Measurements from ENCODE around the gene ERMP1. TPM values are rescaled to one million over a fixed set of nuclear protein-coding genes. Genes with fewer than 3 reads are reported as not detected.

ERMP1 gene
- total RNA-seq, 1 donor from 2014 or later, result 10.2 TPM

- Histone ChIP-seq H3K4me3 (ENCODE audit: low read depth, low read length) (no peak overlapping the region), H3K27me3 (ENCODE audit: control insufficient read depth, insufficient read depth, low read length) (no peaks in the 10 kb centered on the region), H3K36me3 (ENCODE audit: control insufficient read depth, insufficient read depth, low read length) (no peaks in the 10 kb centered on the region)
- no peak for DNase-seq (ENCODE audit: low read depth)
- peak; percentile 23 for TF ChIP-seq CTCF (IDR thresholded peaks at IDR 0.05; ENCODE audit: insufficient read depth, low read length, poor library complexity, severe bottlenecking)
Observed at GRCh38 chr9:5869315-5870019, 36.5 kb upstream of the ERMP1 start.

GRCh38 chr9:5868235-5868634 is 35.3 kb upstream of the ERMP1 start:
- DNase-seq (ENCODE audit: low read depth), result no peak
- Histone ChIP-seq H3K27me3 (ENCODE audit: control insufficient read depth, insufficient read depth, low read length) (no peaks in the 10 kb centered on the region), H3K4me3 (ENCODE audit: low read depth, low read length) (no peak overlapping the region), H3K36me3 (ENCODE audit: control insufficient read depth, insufficient read depth, low read length) (no peaks in the 10 kb centered on the region)
- TF ChIP-seq CTCF (IDR thresholded peaks at IDR 0.05; ENCODE audit: insufficient read depth, low read length, poor library complexity, severe bottlenecking), result no peak

- Histone ChIP-seq H3K4me3 (ENCODE audit: low read depth, low read length) (no peak overlapping the region), H3K36me3 (ENCODE audit: control insufficient read depth, insufficient read depth, low read length) (no peaks in the 10 kb centered on the region), H3K27me3 (ENCODE audit: control insufficient read depth, insufficient read depth, low read length) (no peaks in the 10 kb centered on the region)
- TF ChIP-seq CTCF (IDR thresholded peaks at IDR 0.05; ENCODE audit: insufficient read depth, low read length, poor library complexity, severe bottlenecking), result no peak
- DNase-seq (ENCODE audit: low read depth), result no peak
Observed at GRCh38 chr9:5866685-5867084, 33.8 kb upstream of the ERMP1 start.

GRCh38 chr9:5866272-5866671 is 33.4 kb upstream of the ERMP1 start:
- Histone ChIP-seq H3K4me3 (ENCODE audit: low read depth, low read length) (no peak overlapping the region), H3K27me3 (ENCODE audit: control insufficient read depth, insufficient read depth, low read length) (no peaks in the 10 kb centered on the region), H3K36me3 (ENCODE audit: control insufficient read depth, insufficient read depth, low read length) (no peaks in the 10 kb centered on the region)
- no peak for DNase-seq (ENCODE audit: low read depth)
- TF ChIP-seq CTCF (IDR thresholded peaks at IDR 0.05; ENCODE audit: insufficient read depth, low read length, poor library complexity, severe bottlenecking), result no peak

- Histone ChIP-seq H3K27me3 (ENCODE audit: control insufficient read depth, insufficient read depth, low read length) (no peaks in the 10 kb centered on the region), H3K36me3 (ENCODE audit: control insufficient read depth, insufficient read depth, low read length) (no peaks in the 10 kb centered on the region), H3K4me3 (ENCODE audit: low read depth, low read length) (no peak overlapping the region)
- DNase-seq (ENCODE audit: low read depth), result no peak
- no peak for TF ChIP-seq CTCF (IDR thresholded peaks at IDR 0.05; ENCODE audit: insufficient read depth, low read length, poor library complexity, severe bottlenecking)
Observed at GRCh38 chr9:5864446-5864845, 31.5 kb upstream of the ERMP1 start.

All from kidney epithelial cell (primary cell).